ENCODE data around the gene PEA15. TPM values are rescaled to one million over a fixed set of nuclear protein-coding genes. Genes with fewer than 3 reads are reported as not detected.

PEA15 gene
- total RNA-seq, 2 experiments from 2014 or later = 22.3 to 30.5 TPM

GRCh38 chr1:160256396-160257046 is 51.3 kb downstream of the PEA15 start:
- Histone ChIP-seq H3K4me1 (ENCODE audit: insufficient read depth, low read length, poor library complexity, severe bottlenecking) (peaks cover 16% of the 10 kb centered on the region), H3K4me3 (ENCODE audit: low read depth, low read length, poor library complexity, severe bottlenecking) (no peak overlapping the region), H4K20me1 (ENCODE audit: insufficient read depth, low read length) (peaks cover 5% of the 10 kb centered on the region; the same call in 1 of the 2 replicates), H3K9me3 (ENCODE audit: low read length) (no peaks in the 10 kb centered on the region), H3K79me2 (ENCODE audit: insufficient read depth, low read depth, low read length) (peaks cover 25% of the 10 kb centered on the region), H3K36me3 (ENCODE audit: insufficient read depth, low read length) (peaks cover 36% of the 10 kb centered on the region), H2AFZ (ENCODE audit: low read length) (no peak overlapping the region), H3K27ac (ENCODE audit: low read depth, low read length, poor library complexity, severe bottlenecking) (no peak overlapping the region), H3K9me2 (ENCODE audit: insufficient read depth, low read length) (no peaks in the 10 kb centered on the region), H3K4me2 (ENCODE audit: low read length) (no peak overlapping the region)
- no TSS peak for BruUV-seq (replicated peaks)
- CTCF ChIA-PET (ENCODE audit: unreplicated experiment) = no interaction called here
- intact Hi-C loops (cut with micrococcal nuclease; ENCODE audit: unreplicated experiment) = no loop called here
- TF ChIP-seq EZH2phosphoT487 (IDR thresholded peaks at IDR 0.05; ENCODE audit: borderline replicate concordance, low read depth, low read length) (no peak), CTCF (conservative IDR thresholded peaks at IDR 0.05; ENCODE audit: low read length) (no peak)
- no peak for DNase-seq (ENCODE audit: low spot score)
- POLR2A ChIA-PET = interaction anchor here (1.0 to 1.5 kb wide), 3 partner anchors 13 to 155 kb away, joined by 4 to 6 read pairs (median 4); no protein-coding TSS in a partner anchor

GRCh38 chr1:160257411-160258015 is 52.3 kb downstream of the PEA15 start:
- H3K9me3 ChIP-seq (ENCODE audit: low read length) = no peaks in the 10 kb centered on the region
- no peak overlapping the region for H3K27ac ChIP-seq (ENCODE audit: low read depth, low read length, poor library complexity, severe bottlenecking)
- H2AFZ ChIP-seq (ENCODE audit: low read length) = no peak overlapping the region
- no peak for DNase-seq (ENCODE audit: low spot score)
- no TSS peak for BruUV-seq (replicated peaks)
- POLR2A ChIA-PET = interaction anchor here (1.0 to 1.5 kb wide), 3 partner anchors 14 to 156 kb away, joined by 4 to 6 read pairs (median 4); no protein-coding TSS in a partner anchor
- H3K4me3 ChIP-seq (ENCODE audit: low read depth, low read length, poor library complexity, severe bottlenecking) = no peak overlapping the region
- CTCF ChIA-PET (ENCODE audit: unreplicated experiment) = interaction anchor here (0.6 kb wide), 1 partner anchor 56 kb away, joined by 3 read pairs; no protein-coding TSS in a partner anchor
- H4K20me1 ChIP-seq (ENCODE audit: insufficient read depth, low read length) = peaks cover 5% of the 10 kb centered on the region; the same call in 1 of the 2 replicates
- TF ChIP-seq EZH2phosphoT487 (IDR thresholded peaks at IDR 0.05; ENCODE audit: borderline replicate concordance, low read depth, low read length) (no peak), CTCF (conservative IDR thresholded peaks at IDR 0.05; ENCODE audit: low read length) (no peak)
- peaks cover 32% of the 10 kb centered on the region for H3K36me3 ChIP-seq (ENCODE audit: insufficient read depth, low read length)
- H3K4me1 ChIP-seq (ENCODE audit: insufficient read depth, low read length, poor library complexity, severe bottlenecking) = peaks cover 16% of the 10 kb centered on the region
- intact Hi-C loops (cut with micrococcal nuclease; ENCODE audit: unreplicated experiment) = no loop called here
- peaks cover 30% of the 10 kb centered on the region for H3K79me2 ChIP-seq (ENCODE audit: insufficient read depth, low read depth, low read length)
- H3K9me2 ChIP-seq (ENCODE audit: insufficient read depth, low read length) = no peaks in the 10 kb centered on the region
- H3K4me2 ChIP-seq (ENCODE audit: low read length) = no peak overlapping the region
